ENCODE measurements around the gene KLHDC8A. TPM values are rescaled to one million over a fixed set of nuclear protein-coding genes. Genes with fewer than 3 reads are reported as not detected.

The KLHDC8A gene
- total RNA-seq, 1 donor from 2014 or later, result 3.9 TPM

DNA sequence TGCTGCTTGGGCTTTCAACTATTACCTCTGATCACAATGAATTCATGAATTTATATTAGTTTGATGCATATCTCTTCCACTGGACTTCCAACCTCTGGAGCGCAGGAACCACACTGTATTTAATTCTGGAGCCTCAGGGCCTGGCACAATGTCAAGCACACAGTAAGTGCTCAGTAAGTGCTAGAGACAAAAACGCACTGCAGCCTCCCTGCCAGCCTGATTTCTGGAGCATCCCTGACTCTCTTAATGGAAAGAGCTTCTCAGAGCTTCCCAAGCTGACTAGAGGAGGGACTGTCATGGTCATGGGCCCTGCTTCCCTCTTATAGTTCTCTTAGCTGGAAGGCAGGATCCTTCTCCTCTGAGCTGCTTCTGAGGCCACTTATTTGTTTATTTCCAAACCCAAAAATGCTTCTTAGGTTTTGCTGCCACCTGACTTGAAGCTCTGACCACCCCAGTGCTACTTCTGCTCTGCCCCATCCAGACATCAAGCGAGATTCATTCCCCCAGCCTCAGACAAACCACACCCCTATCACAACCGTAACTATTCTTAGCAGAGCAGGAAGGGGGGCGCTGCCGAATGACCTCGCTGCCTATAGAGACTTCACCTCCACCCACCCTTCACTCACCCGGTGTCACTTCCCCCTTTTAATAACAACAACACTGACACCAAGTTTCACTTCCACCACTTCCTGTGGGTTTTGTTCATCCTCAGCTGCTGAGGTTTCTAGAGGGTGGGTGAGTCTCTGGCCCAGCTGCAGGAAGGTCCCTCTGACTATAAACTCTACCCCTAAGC lies 68.8 kb downstream of the KLHDC8A start:
- H3K4me3 Mint-ChIP-seq, result no peak overlapping the region
- H3K27ac Mint-ChIP-seq, result peak overlapping the region; percentile 53
- H3K9me3 Mint-ChIP-seq, result no peaks in the 10 kb centered on the region
- no peaks in the 10 kb centered on the region for H3K27me3 Mint-ChIP-seq
- DNase-seq (ENCODE audit: extremely low spot score, unreplicated experiment), result no peak
- no peaks in the 10 kb centered on the region for H3K36me3 Mint-ChIP-seq
- peaks cover 29% of the 10 kb centered on the region for H3K4me1 Mint-ChIP-seq (ENCODE audit: unreplicated experiment)
- TF ChIP-seq, protein P1, sequence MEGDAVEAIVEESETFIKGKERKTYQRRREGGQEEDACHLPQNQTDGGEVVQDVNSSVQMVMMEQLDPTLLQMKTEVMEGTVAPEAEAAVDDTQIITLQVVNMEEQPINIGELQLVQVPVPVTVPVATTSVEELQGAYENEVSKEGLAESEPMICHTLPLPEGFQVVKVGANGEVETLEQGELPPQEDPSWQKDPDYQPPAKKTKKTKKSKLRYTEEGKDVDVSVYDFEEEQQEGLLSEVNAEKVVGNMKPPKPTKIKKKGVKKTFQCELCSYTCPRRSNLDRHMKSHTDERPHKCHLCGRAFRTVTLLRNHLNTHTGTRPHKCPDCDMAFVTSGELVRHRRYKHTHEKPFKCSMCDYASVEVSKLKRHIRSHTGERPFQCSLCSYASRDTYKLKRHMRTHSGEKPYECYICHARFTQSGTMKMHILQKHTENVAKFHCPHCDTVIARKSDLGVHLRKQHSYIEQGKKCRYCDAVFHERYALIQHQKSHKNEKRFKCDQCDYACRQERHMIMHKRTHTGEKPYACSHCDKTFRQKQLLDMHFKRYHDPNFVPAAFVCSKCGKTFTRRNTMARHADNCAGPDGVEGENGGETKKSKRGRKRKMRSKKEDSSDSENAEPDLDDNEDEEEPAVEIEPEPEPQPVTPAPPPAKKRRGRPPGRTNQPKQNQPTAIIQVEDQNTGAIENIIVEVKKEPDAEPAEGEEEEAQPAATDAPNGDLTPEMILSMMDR (conservative IDR thresholded peaks at IDR 0.05), result no peak

DNA sequence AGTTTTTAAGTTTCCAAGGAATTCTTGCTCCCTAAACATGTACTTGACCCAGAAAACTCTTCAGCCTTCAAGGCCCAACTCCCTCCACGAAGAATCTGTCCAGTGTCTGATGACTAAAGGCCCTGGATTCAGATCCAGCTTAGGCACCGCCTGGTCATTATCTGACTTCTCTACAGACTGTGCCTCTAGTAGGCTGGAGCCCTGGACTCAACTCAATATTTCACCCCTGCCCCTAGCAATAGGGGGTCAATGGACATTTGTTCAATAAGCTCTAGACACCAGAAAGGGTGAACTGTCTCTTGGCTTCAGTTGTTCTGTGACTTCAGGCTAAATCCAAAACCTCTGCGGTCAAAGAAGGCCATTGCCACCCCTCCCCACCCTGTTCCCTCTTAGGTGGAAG lies 69.6 kb downstream of the KLHDC8A start:
- Mint-ChIP-seq H3K36me3 (no peaks in the 10 kb centered on the region), H3K27ac (no peak overlapping the region), H3K4me3 (no peak overlapping the region), H3K4me1 (ENCODE audit: unreplicated experiment) (peaks cover 35% of the 10 kb centered on the region), H3K27me3 (no peaks in the 10 kb centered on the region), H3K9me3 (no peaks in the 10 kb centered on the region)
- TF ChIP-seq, protein P1 (conservative IDR thresholded peaks at IDR 0.05), result no peak
- DNase-seq (ENCODE audit: extremely low spot score, unreplicated experiment), result no peak

DNA sequence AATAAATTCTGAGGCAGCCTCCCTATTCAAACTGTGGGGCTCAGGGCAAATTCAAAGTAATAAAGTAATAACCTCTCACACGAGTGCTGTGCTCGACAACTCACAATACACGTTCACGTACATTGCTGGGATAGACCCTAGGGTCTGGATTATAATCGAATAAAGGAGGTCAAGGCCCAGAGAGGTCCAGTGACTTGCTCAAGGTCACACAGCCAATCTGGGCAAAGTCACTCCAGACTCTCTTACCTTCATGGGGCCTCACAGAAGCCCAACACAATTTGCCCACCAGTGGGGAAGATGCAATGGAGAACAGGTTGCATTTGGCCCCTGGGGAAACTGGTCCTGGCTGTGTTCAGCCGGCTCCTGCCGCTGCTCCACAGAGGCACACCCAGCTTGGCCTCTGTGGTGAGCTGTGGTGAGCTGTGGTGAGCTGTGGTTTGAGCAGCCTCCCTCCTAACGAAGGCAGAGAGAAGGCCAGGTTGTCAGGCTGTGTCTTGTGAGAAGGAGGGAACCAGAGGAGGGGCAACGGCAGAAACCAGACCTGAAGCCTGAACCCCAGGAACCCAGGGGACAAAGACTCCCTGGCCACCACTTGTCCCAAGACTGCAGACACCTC lies 70.3 kb downstream of the KLHDC8A start:
- no peaks in the 10 kb centered on the region for H3K27me3 Mint-ChIP-seq
- H3K9me3 Mint-ChIP-seq, result no peaks in the 10 kb centered on the region
- no peak for DNase-seq (ENCODE audit: extremely low spot score, unreplicated experiment)
- H3K4me1 Mint-ChIP-seq (ENCODE audit: unreplicated experiment), result peaks cover 35% of the 10 kb centered on the region
- H3K27ac Mint-ChIP-seq, result peak overlapping the region; percentile 53
- no peaks in the 10 kb centered on the region for H3K36me3 Mint-ChIP-seq
- H3K4me3 Mint-ChIP-seq, result no peak overlapping the region
- TF ChIP-seq, protein P1 (conservative IDR thresholded peaks at IDR 0.05), result no peak

Other genes starting within 250 kb of the KLHDC8A start
- 16.5 and 21.4 TPM in 2 replicates for gene RBBP5, start 234.9 kb downstream of the KLHDC8A start, total RNA-seq (ENCODE audit: low replicate concordance)
- 11.2 and 11.7 TPM in 2 replicates for gene DSTYK, start 145.2 kb downstream of the KLHDC8A start, total RNA-seq (ENCODE audit: low replicate concordance)
- gene TMCC2, start 129.0 kb downstream of the KLHDC8A start, total RNA-seq (ENCODE audit: low replicate concordance), result 3.0 and 6.2 TPM in 2 replicates
- 13.5 and 17.7 TPM in 2 replicates for gene NUAK2, start 35.2 kb downstream of the KLHDC8A start, total RNA-seq (ENCODE audit: low replicate concordance)
- gene LEMD1, start 65.1 kb upstream of the KLHDC8A start, total RNA-seq (ENCODE audit: low replicate concordance), result 5.5 and 8.1 TPM in 2 replicates
- gene BLACAT1, start 99.1 kb upstream of the KLHDC8A start, total RNA-seq (ENCODE audit: low replicate concordance), result 2.4 and 6.8 TPM in 2 replicates
- 9.6 and 19.3 TPM in 2 replicates for gene CDK18, start 147.7 kb upstream of the KLHDC8A start, total RNA-seq (ENCODE audit: low replicate concordance)